Gastrocnemius medialis (tissue), 4 donors: ENCODE results near the gene PABPN1.
"Not testable (repeated sequence)": the region's sequence is repeated elsewhere in the genome, so short reads cannot be mapped to it uniquely, and the experiment has no call there.

Experiments used
- POLR2A ChIP-seq, 2 donors: fragments of 450-650 bp; IDR thresholded peaks; one replicate each; pipeline ENCODE4 v1.6.1; 2017; ENCODE audit warnings: antibody characterized with exemption in 2 of 2, mild to moderate bottlenecking in 2 of 2, moderate library complexity in 2 of 2
- TF ChIP-seq, protein P1 (sequence below), 5 experiments: fragments of 450-650 bp in 3 of 5; fragments of 200-600 bp in 2 of 5; sonication (generic) in 2 of 5; IDR thresholded peaks in 4 of 5; conservative IDR thresholded peaks in 1 of 5; 1 replicate in 4 of 5; 2 replicates in 1 of 5; pipeline ENCODE4 v1.5.1; 2016 to 2019; ENCODE audit warnings: antibody characterized with exemption in 5 of 5, mild to moderate bottlenecking in 3 of 5, moderate library complexity in 3 of 5

GRCh38 chr14:23277928-23278327, 43.3 kb upstream of the PABPN1 start:
- not testable (repeated sequence) for TF ChIP-seq POLR2A (IDR thresholded peaks at IDR 0.05)
- TF ChIP-seq, protein P1, sequence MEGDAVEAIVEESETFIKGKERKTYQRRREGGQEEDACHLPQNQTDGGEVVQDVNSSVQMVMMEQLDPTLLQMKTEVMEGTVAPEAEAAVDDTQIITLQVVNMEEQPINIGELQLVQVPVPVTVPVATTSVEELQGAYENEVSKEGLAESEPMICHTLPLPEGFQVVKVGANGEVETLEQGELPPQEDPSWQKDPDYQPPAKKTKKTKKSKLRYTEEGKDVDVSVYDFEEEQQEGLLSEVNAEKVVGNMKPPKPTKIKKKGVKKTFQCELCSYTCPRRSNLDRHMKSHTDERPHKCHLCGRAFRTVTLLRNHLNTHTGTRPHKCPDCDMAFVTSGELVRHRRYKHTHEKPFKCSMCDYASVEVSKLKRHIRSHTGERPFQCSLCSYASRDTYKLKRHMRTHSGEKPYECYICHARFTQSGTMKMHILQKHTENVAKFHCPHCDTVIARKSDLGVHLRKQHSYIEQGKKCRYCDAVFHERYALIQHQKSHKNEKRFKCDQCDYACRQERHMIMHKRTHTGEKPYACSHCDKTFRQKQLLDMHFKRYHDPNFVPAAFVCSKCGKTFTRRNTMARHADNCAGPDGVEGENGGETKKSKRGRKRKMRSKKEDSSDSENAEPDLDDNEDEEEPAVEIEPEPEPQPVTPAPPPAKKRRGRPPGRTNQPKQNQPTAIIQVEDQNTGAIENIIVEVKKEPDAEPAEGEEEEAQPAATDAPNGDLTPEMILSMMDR (IDR thresholded peaks at IDR 0.05 in 4 of 5, conservative IDR thresholded peaks at IDR 0.05 in 1 of 5) = not testable (repeated sequence)
